GM18867 (cell line): ENCODE measurements around the gene ST7.

ENCODE experiments used
- ATAC-seq: cut with Tn5 transposase; IDR thresholded peaks from one replicate; pipeline ENCODE4 v1.9.1; 2021; ENCODE audit warnings: mild to moderate bottlenecking, moderate library complexity; ENCODE audit not compliant: unreplicated experiment

The ST7 gene

GRCh38 chr7:117145333-117145732 is 192.0 kb downstream of the ST7 start:
- ATAC-seq = no peak

GRCh38 chr7:117146059-117146458 is 192.8 kb downstream of the ST7 start:
- no peak for ATAC-seq

GRCh38 chr7:117146511-117146910 is 193.2 kb downstream of the ST7 start:
- no peak for ATAC-seq

- no peak for ATAC-seq
Measured at GRCh38 chr7:117148971-117149370, 195.7 kb downstream of the ST7 start.

- ATAC-seq = no peak
Measured at GRCh38 chr7:117149692-117150091, 196.4 kb downstream of the ST7 start.

- no peak for ATAC-seq
Measured at GRCh38 chr7:117152213-117153007, 199.1 kb downstream of the ST7 start.

GRCh38 chr7:117153016-117153545 is 199.8 kb downstream of the ST7 start:
- ATAC-seq = no peak

GRCh38 chr7:117154721-117155120 is 201.4 kb downstream of the ST7 start:
- ATAC-seq = no peak

GRCh38 chr7:117155694-117156093 is 202.4 kb downstream of the ST7 start:
- no peak for ATAC-seq

- ATAC-seq = no peak
Measured at GRCh38 chr7:117157241-117158209, 204.2 kb downstream of the ST7 start.

GRCh38 chr7:117158941-117159697 is 205.8 kb downstream of the ST7 start:
- no peak for ATAC-seq

GRCh38 chr7:117163101-117163500 is 209.8 kb downstream of the ST7 start:
- ATAC-seq = no peak

GRCh38 chr7:117164620-117165019 is 211.3 kb downstream of the ST7 start:
- no peak for ATAC-seq

- ATAC-seq = no peak
Measured at GRCh38 chr7:117165656-117166055, 212.4 kb downstream of the ST7 start.

GRCh38 chr7:117169907-117170306 is 216.6 kb downstream of the ST7 start:
- ATAC-seq = no peak

- no peak for ATAC-seq
Measured at GRCh38 chr7:117171106-117171505, 217.8 kb downstream of the ST7 start.

- no peak for ATAC-seq
Measured at GRCh38 chr7:117172283-117172682, 219.0 kb downstream of the ST7 start.

- ATAC-seq = no peak
Measured at GRCh38 chr7:117173035-117173770, 219.9 kb downstream of the ST7 start.

GRCh38 chr7:117176206-117176605 is 222.9 kb downstream of the ST7 start:
- no peak for ATAC-seq

GRCh38 chr7:117178600-117178999 is 225.3 kb downstream of the ST7 start:
- ATAC-seq = no peak
